HEK293T (cell line): ENCODE results near the gene PEBP1.

Source experiments
- BHLHE40 ChIP-seq: fragments of 450-650 bp; IDR thresholded peaks from 2 replicates; pipeline ENCODE4 v1.6.1; 2016; ENCODE audit warnings: mild to moderate bottlenecking, moderate library complexity, borderline replicate concordance
- FOXK2 ChIP-seq: fragments of 450-650 bp; IDR thresholded peaks from 2 replicates; pipeline ENCODE4 v1.6.1; 2016; ENCODE audit warnings: mild to moderate bottlenecking
- HDGF ChIP-seq: fragments of 450-650 bp; IDR thresholded peaks from 2 replicates; pipeline ENCODE4 v1.6.1; 2017; ENCODE audit warnings: antibody characterized with exemption, borderline replicate concordance
- NFRKB ChIP-seq: fragments of 450-650 bp; IDR thresholded peaks from 2 replicates; pipeline ENCODE4 v1.6.1; 2016; ENCODE audit warnings: mild to moderate bottlenecking, moderate library complexity
- SP1 ChIP-seq: fragments of 450-650 bp; IDR thresholded peaks from 2 replicates; pipeline ENCODE4 v1.6.1; 2017
- SUZ12 ChIP-seq: fragments of 450-650 bp; IDR thresholded peaks from 2 replicates; pipeline ENCODE4 v1.6.1; 2016; ENCODE audit warnings: mild to moderate bottlenecking
- TARDBP ChIP-seq: fragments of 450-650 bp; IDR thresholded peaks from 2 replicates; pipeline ENCODE4 v1.6.1; 2016
- ZNF384 ChIP-seq: fragments of 450-650 bp; IDR thresholded peaks from 2 replicates; pipeline ENCODE4 v1.6.1; 2016

DNA sequence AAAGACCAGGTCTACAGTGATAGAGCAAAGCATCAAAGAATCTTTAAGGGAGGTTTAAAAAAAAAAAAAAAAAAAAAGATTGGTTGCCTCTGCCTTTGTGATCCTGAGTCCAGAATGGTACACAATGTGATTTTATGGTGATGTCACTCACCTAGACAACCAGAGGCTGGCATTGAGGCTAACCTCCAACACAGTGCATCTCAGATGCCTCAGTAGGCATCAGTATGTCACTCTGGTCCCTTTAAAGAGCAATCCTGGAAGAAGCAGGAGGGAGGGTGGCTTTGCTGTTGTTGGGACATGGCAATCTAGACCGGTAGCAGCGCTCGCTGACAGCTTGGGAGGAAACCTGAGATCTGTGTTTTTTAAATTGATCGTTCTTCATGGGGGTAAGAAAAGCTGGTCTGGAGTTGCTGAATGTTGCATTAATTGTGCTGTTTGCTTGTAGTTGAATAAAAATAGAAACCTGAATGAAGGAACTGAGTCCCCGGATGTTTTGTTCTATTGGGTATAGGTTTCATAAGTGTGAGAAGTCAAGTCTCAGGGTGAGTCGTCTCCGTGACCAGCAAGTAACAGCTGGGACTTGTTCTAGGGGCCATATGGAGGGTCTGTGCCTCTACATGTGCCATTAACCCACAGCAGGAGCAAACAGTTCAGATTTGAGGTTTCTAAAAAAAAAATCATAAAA is 9.3 kb downstream of the PEBP1 start:
- TF ChIP-seq BHLHE40 (no peak), NFRKB (no peak), HDGF (no peak), FOXK2 (no peak), ZNF384 (no peak), TARDBP (no peak), SUZ12 (no peak), SP1 (no peak)
